ENCODE results near the gene ANAPC2. TPM values are rescaled to one million over a fixed set of nuclear protein-coding genes. Genes with fewer than 3 reads are reported as not detected.

Gene ANAPC2
- total RNA-seq, 1 donor from 2014 or later: 39.2 TPM

GRCh38 chr9:137148242-137148641, 40.1 kb downstream of the ANAPC2 start:
- no peaks in the 10 kb centered on the region for H3K36me3 ChIP-seq (ENCODE audit: insufficient read depth, low read length)
- H3K79me2 ChIP-seq (ENCODE audit: insufficient read depth, low read length): no peaks in the 10 kb centered on the region
- no peak for TF ChIP-seq EZH2 (IDR thresholded peaks at IDR 0.05; ENCODE audit: insufficient read depth, low read length)
- TF ChIP-seq CTCF (IDR thresholded peaks at IDR 0.05; ENCODE audit: insufficient read depth, low read depth, low read length): no peak
- H3K27ac Mint-ChIP-seq (ENCODE audit: unreplicated experiment): no peak overlapping the region
- no peak for FAIRE-seq
- H3K4me3 ChIP-seq (ENCODE audit: insufficient read depth, low read depth, low read length): no peak overlapping the region
- H3K4me2 ChIP-seq (ENCODE audit: low read length): no peak overlapping the region
- no peak overlapping the region for H3K9ac ChIP-seq (ENCODE audit: low read length)
- no peaks in the 10 kb centered on the region for H3K9me3 Mint-ChIP-seq (ENCODE audit: unreplicated experiment)
- no peak for DNase-seq (ENCODE audit: low read depth)
- H3K27me3 Mint-ChIP-seq (ENCODE audit: low read depth, unreplicated experiment): peaks cover 25% of the 10 kb centered on the region
- H2AFZ ChIP-seq (ENCODE audit: low read depth, low read length): no peak overlapping the region
- H4K20me1 ChIP-seq (ENCODE audit: insufficient read depth, low read length): no peaks in the 10 kb centered on the region
- H3K9me3 ChIP-seq (ENCODE audit: insufficient read depth, low read depth, low read length): no peaks in the 10 kb centered on the region
- no peaks in the 10 kb centered on the region for H3K36me3 Mint-ChIP-seq (ENCODE audit: low read depth, unreplicated experiment)
- H3K27ac ChIP-seq (ENCODE audit: low read depth, low read length): no peak overlapping the region
- H3K4me1 Mint-ChIP-seq (ENCODE audit: low read depth, unreplicated experiment): no peaks in the 10 kb centered on the region
- peaks cover 7% of the 10 kb centered on the region for H3K27me3 ChIP-seq (ENCODE audit: insufficient read depth, low read length)
- H3K4me3 Mint-ChIP-seq (ENCODE audit: unreplicated experiment): no peak overlapping the region
- H3K4me1 ChIP-seq (ENCODE audit: insufficient read depth, low read length): no peaks in the 10 kb centered on the region

- Histone ChIP-seq H3K27ac (ENCODE audit: low read depth, low read length) (no peak overlapping the region), H3K27me3 (ENCODE audit: insufficient read depth, low read length) (peaks cover 7% of the 10 kb centered on the region), H3K9ac (ENCODE audit: low read length) (no peak overlapping the region), H3K79me2 (ENCODE audit: insufficient read depth, low read length) (no peaks in the 10 kb centered on the region), H3K36me3 (ENCODE audit: insufficient read depth, low read length) (no peaks in the 10 kb centered on the region), H3K4me3 (ENCODE audit: insufficient read depth, low read depth, low read length) (no peak overlapping the region), H2AFZ (ENCODE audit: low read depth, low read length) (no peak overlapping the region), H3K9me3 (ENCODE audit: insufficient read depth, low read depth, low read length) (no peaks in the 10 kb centered on the region), H3K4me1 (ENCODE audit: insufficient read depth, low read length) (no peaks in the 10 kb centered on the region), H4K20me1 (ENCODE audit: insufficient read depth, low read length) (no peaks in the 10 kb centered on the region), H3K4me2 (ENCODE audit: low read length) (no peak overlapping the region)
- Mint-ChIP-seq H3K36me3 (ENCODE audit: low read depth, unreplicated experiment) (no peaks in the 10 kb centered on the region), H3K4me3 (ENCODE audit: unreplicated experiment) (no peak overlapping the region), H3K27me3 (ENCODE audit: low read depth, unreplicated experiment) (peaks cover 28% of the 10 kb centered on the region), H3K4me1 (ENCODE audit: low read depth, unreplicated experiment) (no peaks in the 10 kb centered on the region), H3K27ac (ENCODE audit: unreplicated experiment) (no peak overlapping the region), H3K9me3 (ENCODE audit: unreplicated experiment) (no peaks in the 10 kb centered on the region)
- DNase-seq (ENCODE audit: low read depth) (no peak), FAIRE-seq (no peak)
- TF ChIP-seq EZH2 (IDR thresholded peaks at IDR 0.05; ENCODE audit: insufficient read depth, low read length) (no peak), CTCF (IDR thresholded peaks at IDR 0.05; ENCODE audit: insufficient read depth, low read depth, low read length) (no peak)
Observed at GRCh38 chr9:137147793-137148160, 40.6 kb downstream of the ANAPC2 start.

GRCh38 chr9:137147091-137147792, 41.1 kb downstream of the ANAPC2 start:
- no peaks in the 10 kb centered on the region for H3K4me1 ChIP-seq (ENCODE audit: insufficient read depth, low read length)
- H3K9me3 ChIP-seq (ENCODE audit: insufficient read depth, low read depth, low read length): no peaks in the 10 kb centered on the region
- H3K4me3 Mint-ChIP-seq (ENCODE audit: unreplicated experiment): no peak overlapping the region
- no peaks in the 10 kb centered on the region for H3K36me3 ChIP-seq (ENCODE audit: insufficient read depth, low read length)
- H3K9me3 Mint-ChIP-seq (ENCODE audit: unreplicated experiment): no peaks in the 10 kb centered on the region
- no peak overlapping the region for H2AFZ ChIP-seq (ENCODE audit: low read depth, low read length)
- H3K4me3 ChIP-seq (ENCODE audit: insufficient read depth, low read depth, low read length): no peak overlapping the region
- H3K79me2 ChIP-seq (ENCODE audit: insufficient read depth, low read length): no peaks in the 10 kb centered on the region
- peaks cover 7% of the 10 kb centered on the region for H3K27me3 ChIP-seq (ENCODE audit: insufficient read depth, low read length)
- H3K4me1 Mint-ChIP-seq (ENCODE audit: low read depth, unreplicated experiment): no peaks in the 10 kb centered on the region
- DNase-seq (ENCODE audit: low read depth) (no peak), FAIRE-seq (no peak)
- peaks cover 33% of the 10 kb centered on the region for H3K27me3 Mint-ChIP-seq (ENCODE audit: low read depth, unreplicated experiment)
- TF ChIP-seq CTCF (IDR thresholded peaks at IDR 0.05; ENCODE audit: insufficient read depth, low read depth, low read length): no peak
- TF ChIP-seq EZH2 (IDR thresholded peaks at IDR 0.05; ENCODE audit: insufficient read depth, low read length): no peak
- no peaks in the 10 kb centered on the region for H3K36me3 Mint-ChIP-seq (ENCODE audit: low read depth, unreplicated experiment)
- no peak overlapping the region for H3K27ac ChIP-seq (ENCODE audit: low read depth, low read length)
- H4K20me1 ChIP-seq (ENCODE audit: insufficient read depth, low read length): no peaks in the 10 kb centered on the region
- no peak overlapping the region for H3K4me2 ChIP-seq (ENCODE audit: low read length)
- no peak overlapping the region for H3K27ac Mint-ChIP-seq (ENCODE audit: unreplicated experiment)
- H3K9ac ChIP-seq (ENCODE audit: low read length): no peak overlapping the region

All from astrocyte (in vitro differentiated cells and primary cell).